GM21576 (cell line): Measurements from ENCODE around the gene WNT11.
A peak's percentile ranks its signal among the peaks of the same experiment; 100 is the strongest.

ENCODE experiments used
- ATAC-seq: cut with Tn5 transposase; IDR thresholded peaks from one replicate; pipeline ENCODE4 v1.9.1; 2021; ENCODE audit warnings: mild to moderate bottlenecking, moderate library complexity; ENCODE audit not compliant: unreplicated experiment

Gene WNT11

GRCh38 chr11:76158394-76159302 is 47.7 kb downstream of the WNT11 start:
- ATAC-seq, result no peak

- no peak for ATAC-seq
These were observed 48.4 kb downstream of the WNT11 start for GRCh38 chr11:76157891-76158290.

- ATAC-seq, result no peak
These were observed 49.3 kb downstream of the WNT11 start for GRCh38 chr11:76156971-76157427.

GRCh38 chr11:76155500-76156227 is 50.6 kb downstream of the WNT11 start:
- no peak for ATAC-seq

- no peak for ATAC-seq
These were observed 52.8 kb downstream of the WNT11 start for GRCh38 chr11:76153571-76153923.

- ATAC-seq, result peak; percentile 58
These were observed 53.3 kb downstream of the WNT11 start for GRCh38 chr11:76152741-76153570.

GRCh38 chr11:76152086-76152681 is 54.1 kb downstream of the WNT11 start:
- peak; percentile 76 for ATAC-seq

GRCh38 chr11:76151556-76152085 is 54.7 kb downstream of the WNT11 start:
- ATAC-seq, result no peak

GRCh38 chr11:76150141-76150540 is 56.2 kb downstream of the WNT11 start:
- no peak for ATAC-seq

- ATAC-seq, result no peak
These were observed 56.6 kb downstream of the WNT11 start for GRCh38 chr11:76149713-76150112.

- no peak for ATAC-seq
These were observed 57.2 kb downstream of the WNT11 start for GRCh38 chr11:76148941-76149613.

GRCh38 chr11:76148231-76148630 is 58.1 kb downstream of the WNT11 start:
- no peak for ATAC-seq

GRCh38 chr11:76147106-76147740 is 59.1 kb downstream of the WNT11 start:
- no peak for ATAC-seq

- no peak for ATAC-seq
These were observed 63.0 kb downstream of the WNT11 start for GRCh38 chr11:76143274-76143673.

- no peak for ATAC-seq
These were observed 64.3 kb downstream of the WNT11 start for GRCh38 chr11:76141901-76142588.

GRCh38 chr11:76140912-76141574 is 65.3 kb downstream of the WNT11 start:
- no peak for ATAC-seq

- ATAC-seq, result no peak
These were observed 67.0 kb downstream of the WNT11 start for GRCh38 chr11:76139314-76139713.
